DMS 273 (cell line): ENCODE data around the gene C4orf50.
A peak's percentile ranks its signal among the peaks of the same experiment; 100 is the strongest.

Source experiments
- DNase-seq: peaks from one replicate; lab custom pipeline; 2025; ENCODE audit not compliant: unreplicated experiment; lab: John Stamatoyannopoulos, UW

Gene C4orf50

DNA sequence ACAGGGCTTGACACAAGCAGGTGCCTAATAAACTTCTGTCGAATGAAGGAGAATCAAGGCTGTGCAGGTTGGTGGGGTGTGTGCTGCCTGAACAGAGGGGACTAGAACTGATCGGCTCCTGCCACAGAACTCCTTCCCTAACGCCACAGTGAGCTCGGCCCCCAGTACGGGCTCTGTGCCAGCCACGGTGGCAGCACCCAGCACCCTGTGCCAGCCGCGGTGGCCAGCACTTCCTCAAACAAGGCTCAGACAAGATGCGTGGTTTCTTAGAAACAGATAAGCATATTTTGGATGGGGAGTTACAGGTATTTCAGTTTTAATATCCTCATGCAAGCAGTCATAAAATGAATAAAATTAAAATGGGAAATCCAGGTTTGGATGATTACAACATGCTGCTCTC, 26.0 kb upstream of the C4orf50 start:
- DNase-seq, result no peak

GRCh38 chr4:6043843-6044242, 25.6 kb upstream of the C4orf50 start:
- DNase-seq, result no peak

DNA sequence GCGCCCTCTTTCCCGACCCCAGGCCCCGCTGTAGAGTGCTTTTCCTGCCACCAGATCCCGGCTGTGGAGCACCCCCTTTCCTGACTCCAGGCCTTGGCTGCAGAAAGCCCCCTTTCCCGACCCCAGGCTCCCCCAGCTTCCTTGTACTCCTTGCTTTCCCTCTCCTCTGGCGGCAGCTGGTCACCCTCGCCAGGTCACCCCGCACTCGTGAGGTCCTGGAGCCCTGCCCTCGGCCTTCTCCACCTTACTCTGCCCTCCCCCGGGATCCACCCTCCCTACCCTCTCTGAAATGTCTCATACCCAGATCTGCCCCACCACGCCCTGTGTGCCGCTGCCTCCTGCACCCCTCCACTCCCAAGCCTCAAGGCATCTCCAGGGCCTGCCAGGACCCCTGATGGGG, 25.0 kb upstream of the C4orf50 start:
- DNase-seq, result no peak

DNA sequence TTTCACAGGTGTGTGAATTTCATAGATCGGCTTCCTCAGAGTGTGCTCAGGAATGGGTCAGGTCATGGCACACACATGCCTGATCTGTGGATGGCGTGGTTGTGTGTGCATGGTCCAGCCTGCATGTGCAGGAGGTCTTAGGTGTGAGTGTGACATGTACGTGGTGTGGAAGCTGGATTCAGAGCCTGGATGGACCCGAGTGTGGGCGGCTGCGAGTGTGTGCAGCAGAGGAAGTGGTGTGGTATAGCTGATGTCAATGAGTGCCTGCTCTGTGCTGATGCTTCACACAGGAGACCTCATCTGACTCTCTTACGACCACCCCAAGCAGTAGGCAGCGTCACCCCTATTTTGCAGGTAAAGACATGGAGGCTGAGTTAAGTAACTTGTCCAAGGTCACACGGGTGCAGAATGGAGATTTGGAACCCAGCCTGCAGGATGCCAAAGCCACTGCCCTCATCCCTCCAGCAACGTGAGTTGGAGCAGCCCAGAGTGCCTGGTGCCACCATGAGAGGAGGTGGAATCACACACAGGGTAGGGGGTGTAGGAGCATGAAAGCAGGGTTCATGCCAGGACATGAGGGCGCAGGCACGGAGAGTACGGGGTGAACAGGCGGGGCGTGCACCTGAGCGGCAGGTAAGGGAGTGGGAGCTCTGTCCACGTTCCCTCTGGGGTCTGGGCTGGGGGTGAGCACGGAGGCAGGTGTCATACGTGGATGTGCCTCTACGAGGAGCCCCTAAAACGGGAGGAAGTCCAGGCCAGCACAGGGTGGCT, 24.2 kb upstream of the C4orf50 start:
- no peak for DNase-seq

DNA sequence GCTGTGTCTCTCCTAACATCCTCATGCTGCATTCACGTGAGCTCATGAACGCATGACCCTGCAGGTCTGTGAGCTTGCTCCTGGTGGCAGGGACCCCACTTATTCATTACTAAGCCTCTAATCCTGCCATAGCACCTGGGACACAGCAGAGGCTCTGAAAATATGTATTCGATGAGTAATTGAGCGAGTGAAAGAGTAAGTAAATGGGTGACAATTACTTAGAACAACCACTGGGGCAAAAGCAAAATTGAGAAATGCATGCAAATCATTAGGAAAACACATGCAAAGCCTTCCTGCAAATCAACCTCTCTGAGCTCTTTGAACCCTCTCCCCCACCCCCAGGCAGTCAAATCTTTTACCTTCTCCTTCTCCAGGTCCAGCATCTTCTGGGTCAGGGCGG, 23.6 kb upstream of the C4orf50 start:
- no peak for DNase-seq

- DNase-seq, result no peak
Measured at GRCh38 chr4:6038711-6039110, 20.5 kb upstream of the C4orf50 start.

DNA sequence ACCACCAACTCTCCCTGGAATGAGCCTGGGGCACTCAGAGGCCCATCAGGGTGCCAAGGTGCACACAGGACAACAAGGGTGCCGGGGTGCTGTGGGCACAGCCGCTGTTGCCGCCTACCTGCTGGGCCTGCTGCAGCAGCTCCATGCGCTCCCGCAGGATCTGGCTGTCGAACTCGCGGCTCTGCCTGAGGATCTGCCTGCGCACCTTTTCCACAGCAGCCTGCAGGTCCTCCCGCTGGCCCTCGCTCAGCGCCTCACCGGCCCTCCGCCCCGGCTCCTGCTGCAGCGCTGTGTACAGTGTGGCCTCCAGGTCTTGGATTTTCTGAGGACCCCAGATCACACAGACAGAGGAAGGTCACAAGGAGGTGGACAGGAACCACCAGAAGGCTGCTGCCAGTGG, 17.6 kb upstream of the C4orf50 start:
- no peak for DNase-seq

DNA sequence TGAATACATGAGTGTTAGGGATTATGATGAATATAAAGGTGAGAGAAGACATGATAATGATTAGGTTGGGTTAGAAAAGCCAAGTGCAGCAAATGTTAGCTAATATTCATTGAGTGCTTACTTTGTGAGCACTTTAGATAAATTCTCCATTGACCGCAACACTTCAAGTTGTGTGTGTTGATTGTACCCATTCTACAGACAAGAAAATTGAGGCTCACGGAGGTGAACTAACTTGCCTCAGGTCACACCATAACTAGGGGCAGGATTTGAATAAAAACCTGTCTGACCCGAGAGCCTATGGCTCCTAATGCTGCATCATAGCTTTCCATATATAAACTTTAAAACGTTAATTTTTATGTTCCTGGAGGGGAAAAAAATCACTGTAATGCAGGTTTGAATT, 15.2 kb upstream of the C4orf50 start:
- DNase-seq, result no peak

- DNase-seq, result peak; percentile 43
Measured at GRCh38 chr4:6032249-6033244, 14.3 kb upstream of the C4orf50 start.

GRCh38 chr4:6031846-6032245, 13.6 kb upstream of the C4orf50 start:
- DNase-seq, result peak; percentile 16

GRCh38 chr4:6030679-6031078, 12.4 kb upstream of the C4orf50 start:
- no peak for DNase-seq

- DNase-seq, result no peak
Measured at GRCh38 chr4:6029254-6029653, 11.0 kb upstream of the C4orf50 start.

DNA sequence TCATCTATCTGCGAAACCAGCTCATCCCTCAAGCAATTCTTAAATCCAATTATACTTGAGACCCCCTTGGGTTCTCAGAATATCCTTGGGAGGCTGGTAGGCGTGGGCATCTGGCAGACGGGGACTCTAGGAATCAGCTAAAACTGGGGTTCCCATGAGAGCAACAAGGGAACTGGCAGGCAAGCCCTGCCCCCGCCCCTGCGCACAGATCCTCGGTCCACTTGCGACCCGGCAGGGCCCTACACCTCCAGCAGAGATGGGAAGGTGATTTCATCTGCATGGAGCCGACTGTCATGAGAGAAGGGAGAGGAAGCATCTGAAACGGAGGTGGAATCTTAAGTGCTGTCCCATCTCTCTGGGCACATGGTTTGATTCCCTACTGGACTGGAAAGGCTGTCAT, 9.9 kb upstream of the C4orf50 start:
- DNase-seq, result no peak

DNA sequence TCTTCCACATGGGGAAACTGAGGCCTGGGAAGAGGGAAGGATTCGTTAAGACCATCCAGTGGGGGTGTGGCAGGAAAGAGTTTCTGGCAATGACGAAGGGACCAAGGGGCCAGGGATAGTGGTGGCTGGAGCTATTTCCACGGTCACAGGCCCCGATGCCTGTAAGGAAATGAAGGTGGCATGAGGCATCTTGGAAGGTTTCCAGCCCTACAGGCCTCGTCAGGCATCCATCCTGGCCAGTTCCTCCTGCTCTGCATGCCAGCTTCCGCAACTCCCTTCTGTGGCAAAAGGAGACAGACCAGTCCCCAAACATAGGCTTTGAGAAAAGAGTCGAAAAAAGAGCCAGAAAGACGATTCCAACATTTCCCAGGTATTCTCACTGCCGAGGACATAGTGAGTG, 9.2 kb upstream of the C4orf50 start:
- DNase-seq, result no peak

GRCh38 chr4:6024313-6024960, 6.2 kb upstream of the C4orf50 start:
- no peak for DNase-seq

- no peak for DNase-seq
Measured at GRCh38 chr4:6023731-6024130, 5.5 kb upstream of the C4orf50 start.

DNA sequence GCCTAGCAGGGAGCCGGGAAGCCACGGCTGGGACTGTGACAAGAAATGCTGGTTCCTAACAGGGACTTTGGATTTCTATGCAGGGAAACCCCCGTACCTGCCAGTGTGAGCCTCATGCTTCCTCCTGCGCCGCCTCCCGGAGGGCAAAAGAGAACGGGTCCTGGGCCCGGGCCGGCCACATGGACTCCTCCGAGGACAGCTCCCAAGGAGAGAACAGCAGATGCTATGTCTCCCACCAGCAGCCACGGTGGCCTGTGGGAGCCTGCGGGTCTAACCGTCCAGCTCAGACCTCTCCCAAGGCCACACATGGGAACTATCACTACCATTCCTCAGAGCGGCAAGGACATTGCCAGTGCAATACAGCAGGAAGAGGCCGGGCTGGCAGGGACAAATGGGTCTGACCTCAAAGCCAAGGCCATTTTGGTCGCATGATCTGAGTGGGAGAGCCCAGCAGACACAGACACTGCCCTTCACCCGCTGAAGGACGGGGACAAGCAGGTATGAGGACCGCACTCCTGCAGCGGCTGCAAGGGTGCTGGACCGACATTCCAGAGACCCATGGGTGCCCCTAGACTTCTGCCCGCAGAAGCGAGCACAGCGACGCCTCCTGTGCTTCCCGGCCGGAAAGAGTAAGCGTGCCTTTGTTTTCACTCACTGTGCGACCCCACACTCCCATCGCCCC, 4.5 kb upstream of the C4orf50 start:
- no peak for DNase-seq

- DNase-seq, result no peak
Measured at GRCh38 chr4:6021831-6022606, 3.8 kb upstream of the C4orf50 start.

- no peak for DNase-seq
Measured at GRCh38 chr4:6020613-6021012, 2.4 kb upstream of the C4orf50 start.
